Testis (tissue), 2 donors: ENCODE measurements around the gene CXCL17.

Experiments
- POLR2A ChIP-seq: fragments of 450-650 bp; IDR thresholded peaks from one replicate; pipeline ENCODE4 v1.6.1; 2017; ENCODE audit warnings: antibody characterized with exemption, mild to moderate bottlenecking, moderate library complexity
- TF ChIP-seq, protein P1 (sequence below), 3 experiments: fragments of 450-650 bp in 2 of 3; fragments of 200-600 bp in 1 of 3; sonication (generic) in 1 of 3; IDR thresholded peaks; one replicate each; pipeline ENCODE4 v1.5.1; 2016 to 2019; ENCODE audit warnings: antibody characterized with exemption in 3 of 3, mild to moderate bottlenecking in 2 of 3, moderate library complexity in 1 of 3

DNA sequence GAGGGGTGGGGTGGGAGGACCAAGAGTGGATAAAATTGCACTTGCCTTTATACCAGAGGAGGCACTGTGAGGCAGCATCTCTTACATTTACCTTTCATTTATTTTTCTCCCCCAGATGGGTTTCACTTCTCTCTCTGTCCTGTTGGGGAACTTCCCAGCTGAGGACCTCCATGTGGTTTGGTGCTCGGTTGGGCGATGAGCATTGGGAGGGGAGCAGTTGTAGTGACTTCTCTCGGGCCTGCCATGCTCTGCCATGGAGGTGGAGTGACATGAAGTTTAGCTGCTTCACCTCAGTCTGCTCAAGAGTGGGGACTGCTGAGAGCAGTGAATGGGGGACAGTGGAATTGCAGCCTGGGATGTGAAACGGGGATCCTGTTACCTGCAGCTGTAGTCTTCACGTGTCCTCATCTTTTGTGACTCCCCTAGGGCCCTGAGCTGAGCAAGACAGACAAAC lies 23.1 kb upstream of the CXCL17 start:
- TF ChIP-seq, protein P1, sequence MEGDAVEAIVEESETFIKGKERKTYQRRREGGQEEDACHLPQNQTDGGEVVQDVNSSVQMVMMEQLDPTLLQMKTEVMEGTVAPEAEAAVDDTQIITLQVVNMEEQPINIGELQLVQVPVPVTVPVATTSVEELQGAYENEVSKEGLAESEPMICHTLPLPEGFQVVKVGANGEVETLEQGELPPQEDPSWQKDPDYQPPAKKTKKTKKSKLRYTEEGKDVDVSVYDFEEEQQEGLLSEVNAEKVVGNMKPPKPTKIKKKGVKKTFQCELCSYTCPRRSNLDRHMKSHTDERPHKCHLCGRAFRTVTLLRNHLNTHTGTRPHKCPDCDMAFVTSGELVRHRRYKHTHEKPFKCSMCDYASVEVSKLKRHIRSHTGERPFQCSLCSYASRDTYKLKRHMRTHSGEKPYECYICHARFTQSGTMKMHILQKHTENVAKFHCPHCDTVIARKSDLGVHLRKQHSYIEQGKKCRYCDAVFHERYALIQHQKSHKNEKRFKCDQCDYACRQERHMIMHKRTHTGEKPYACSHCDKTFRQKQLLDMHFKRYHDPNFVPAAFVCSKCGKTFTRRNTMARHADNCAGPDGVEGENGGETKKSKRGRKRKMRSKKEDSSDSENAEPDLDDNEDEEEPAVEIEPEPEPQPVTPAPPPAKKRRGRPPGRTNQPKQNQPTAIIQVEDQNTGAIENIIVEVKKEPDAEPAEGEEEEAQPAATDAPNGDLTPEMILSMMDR (IDR thresholded peaks at IDR 0.05): no peak
- TF ChIP-seq POLR2A: no peak
